Stimulated activated naive CD8-positive, alpha-beta T cell treated with anti-CD3 and anti-CD28 coated beads, Interleukin-15, Interleukin-2, amounts not matched to agents 100 ng/mL and 50 ng/mL, for 24 hours (primary cell): ENCODE measurements around the gene NTRK3.

ENCODE experiments used
- H3K27ac Mint-ChIP-seq: one replicate; pipeline ENCODE4 v1.8.0; 2021; ENCODE audit warnings: mild to moderate bottlenecking, mixed read lengths
- H3K27me3 Mint-ChIP-seq: one replicate; pipeline ENCODE4 v1.8.0; 2021; ENCODE audit warnings: mixed read lengths
- H3K36me3 Mint-ChIP-seq: one replicate; pipeline ENCODE4 v1.8.0; 2021; ENCODE audit warnings: low read depth, mixed read lengths
- H3K4me1 Mint-ChIP-seq: one replicate; pipeline ENCODE4 v1.8.0; 2021; ENCODE audit warnings: low read depth, mixed read lengths
- H3K4me3 Mint-ChIP-seq: one replicate; pipeline ENCODE4 v1.8.0; 2021; ENCODE audit warnings: mild to moderate bottlenecking, mixed read lengths
- H3K9me3 Mint-ChIP-seq: one replicate; pipeline ENCODE4 v1.8.0; 2021; ENCODE audit warnings: mixed read lengths

Gene NTRK3

DNA sequence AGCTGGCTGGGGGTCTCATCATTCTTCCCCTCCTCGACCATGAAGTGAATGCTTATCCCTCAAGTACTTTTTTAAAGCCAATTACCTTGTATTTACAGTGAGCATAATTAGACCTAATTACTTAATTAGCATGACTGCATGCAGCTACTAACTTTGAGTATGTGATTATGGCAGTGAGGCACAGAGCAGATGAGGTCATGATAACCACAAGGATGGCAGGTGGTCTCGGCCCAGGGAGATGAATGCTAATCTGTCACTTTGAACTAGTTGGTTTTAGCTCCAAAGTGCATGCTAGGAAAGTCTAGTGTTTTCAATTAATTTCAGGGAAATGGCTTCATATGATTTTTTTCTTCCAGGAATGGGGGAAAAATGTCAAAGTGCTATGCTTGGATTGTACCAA is 233.8 kb downstream of the NTRK3 start:
- no peaks in the 10 kb centered on the region for H3K27me3 Mint-ChIP-seq
- no peak overlapping the region for H3K27ac Mint-ChIP-seq
- H3K4me1 Mint-ChIP-seq: no peaks in the 10 kb centered on the region
- H3K9me3 Mint-ChIP-seq: no peaks in the 10 kb centered on the region
- no peak overlapping the region for H3K4me3 Mint-ChIP-seq
- no peaks in the 10 kb centered on the region for H3K36me3 Mint-ChIP-seq

DNA sequence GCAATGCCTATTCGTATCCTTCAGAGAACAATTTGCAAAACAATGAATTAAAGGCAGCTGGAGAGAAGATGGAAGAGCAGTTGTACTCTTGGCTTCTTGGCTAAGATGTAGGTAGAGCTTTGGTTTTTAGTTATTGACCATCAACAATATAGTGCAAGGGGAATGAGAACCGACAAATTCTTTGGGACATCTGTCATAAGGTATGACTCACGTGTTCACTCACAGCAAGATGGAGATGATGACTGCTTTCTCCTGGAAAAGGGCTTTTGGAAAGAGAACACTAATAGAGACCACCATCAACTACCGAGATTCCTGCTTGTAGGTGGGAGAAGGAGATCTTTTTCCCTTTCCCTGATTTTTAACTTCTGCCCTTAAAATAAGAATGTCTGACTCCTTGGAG is 234.9 kb downstream of the NTRK3 start:
- no peak overlapping the region for H3K27ac Mint-ChIP-seq
- no peaks in the 10 kb centered on the region for H3K9me3 Mint-ChIP-seq
- no peaks in the 10 kb centered on the region for H3K27me3 Mint-ChIP-seq
- no peak overlapping the region for H3K4me3 Mint-ChIP-seq
- H3K36me3 Mint-ChIP-seq: no peaks in the 10 kb centered on the region
- H3K4me1 Mint-ChIP-seq: no peaks in the 10 kb centered on the region

DNA sequence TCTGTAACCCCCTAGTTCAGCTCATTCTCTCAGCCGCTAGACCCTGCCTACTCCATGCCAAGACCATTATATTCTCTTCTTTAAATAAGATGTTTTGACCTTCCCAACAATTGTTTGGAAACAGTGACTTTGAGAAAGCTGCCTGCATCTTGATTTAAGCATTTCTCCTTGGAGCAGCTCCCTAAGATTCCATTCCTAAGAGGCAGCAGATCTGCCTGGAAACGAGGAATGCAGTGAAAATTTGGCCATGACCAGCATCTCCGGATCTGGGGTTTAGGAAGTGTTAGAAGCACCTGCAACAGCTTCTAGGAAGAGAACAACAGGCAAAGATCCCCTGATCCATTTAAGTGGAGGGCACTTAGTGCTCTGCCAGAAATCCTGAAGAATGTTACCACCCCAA is 235.7 kb downstream of the NTRK3 start:
- no peak overlapping the region for H3K27ac Mint-ChIP-seq
- no peaks in the 10 kb centered on the region for H3K9me3 Mint-ChIP-seq
- H3K36me3 Mint-ChIP-seq: no peaks in the 10 kb centered on the region
- no peaks in the 10 kb centered on the region for H3K4me1 Mint-ChIP-seq
- peaks cover under 1% of the 10 kb centered on the region for H3K27me3 Mint-ChIP-seq
- no peak overlapping the region for H3K4me3 Mint-ChIP-seq

DNA sequence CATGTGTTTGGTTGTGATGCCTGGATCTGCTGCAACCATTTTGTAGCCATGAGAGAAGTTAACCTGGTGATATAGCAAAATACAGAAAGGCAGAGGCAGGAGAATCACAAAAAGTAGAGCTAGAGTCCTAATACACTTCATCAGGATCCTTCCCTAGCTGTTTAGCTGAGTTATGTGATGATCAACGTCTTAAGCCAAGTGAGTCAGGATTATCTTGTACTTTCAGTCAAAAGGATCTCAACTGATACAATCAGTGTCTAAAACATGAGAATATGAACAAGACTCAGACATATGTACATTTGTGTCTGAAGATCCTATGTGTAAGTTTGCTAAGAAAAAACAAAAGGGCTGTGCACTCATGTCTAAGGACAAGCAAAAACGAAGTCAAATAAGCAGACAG is 236.9 kb downstream of the NTRK3 start:
- Mint-ChIP-seq H3K27ac (no peak overlapping the region), H3K36me3 (no peaks in the 10 kb centered on the region), H3K4me3 (no peak overlapping the region), H3K4me1 (no peaks in the 10 kb centered on the region), H3K27me3 (peaks cover 6% of the 10 kb centered on the region), H3K9me3 (no peaks in the 10 kb centered on the region)

DNA sequence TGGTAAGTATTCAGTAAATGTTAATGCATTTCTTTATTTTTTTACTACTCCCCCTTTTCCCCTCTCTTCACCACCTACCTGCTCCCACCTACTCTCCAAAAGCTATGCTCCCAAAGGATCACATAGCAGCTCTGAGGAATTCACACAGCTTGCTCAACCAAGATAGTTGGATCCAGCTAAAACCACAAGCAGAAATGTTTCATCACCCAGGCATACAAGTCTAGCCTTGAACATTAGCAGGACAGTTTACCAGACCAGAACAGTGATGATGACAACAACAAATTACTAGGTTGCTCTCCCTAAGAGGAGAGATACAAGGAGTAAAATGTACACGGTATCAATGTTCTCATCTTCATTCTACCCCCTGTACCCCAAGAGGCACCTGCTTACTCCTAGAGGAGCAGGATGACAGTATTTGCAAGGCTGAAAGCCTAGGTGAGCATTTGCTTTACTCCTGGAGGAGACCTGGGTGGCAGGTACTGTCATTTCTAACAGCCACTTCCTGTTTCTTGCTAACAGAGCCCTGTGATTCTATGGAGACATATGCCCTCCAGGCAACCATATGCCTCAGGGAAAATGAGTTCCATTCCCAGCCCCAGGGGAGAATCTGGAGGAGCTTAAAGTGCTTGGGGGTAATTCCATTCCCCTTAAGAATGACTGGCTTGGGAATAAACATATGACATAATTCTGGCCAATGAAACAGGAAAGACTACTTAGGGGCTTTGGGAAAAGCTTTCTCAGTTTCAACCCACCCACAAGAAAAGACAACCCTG is 237.5 kb downstream of the NTRK3 start:
- Mint-ChIP-seq H3K27me3 (peaks cover 6% of the 10 kb centered on the region), H3K27ac (no peak overlapping the region), H3K9me3 (no peaks in the 10 kb centered on the region), H3K36me3 (no peaks in the 10 kb centered on the region), H3K4me1 (no peaks in the 10 kb centered on the region), H3K4me3 (no peak overlapping the region)

DNA sequence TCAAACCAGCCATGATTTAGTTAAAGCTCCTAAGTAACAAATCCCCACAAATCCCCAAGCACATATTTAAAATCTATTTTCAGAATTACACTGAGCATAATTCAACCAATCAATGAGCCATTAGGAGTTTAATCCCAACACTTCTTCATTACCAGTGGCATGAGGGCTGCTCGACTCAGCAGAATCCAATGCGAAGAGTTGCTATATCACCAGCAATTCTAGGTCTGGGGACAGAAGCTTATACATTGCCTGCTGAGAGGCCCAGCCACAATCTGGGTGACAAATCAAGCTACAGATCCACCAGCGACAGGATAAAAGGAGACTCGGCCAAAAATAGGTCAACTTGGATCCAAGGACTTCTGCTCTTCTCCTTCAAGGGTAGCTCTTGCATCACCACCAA is 238.8 kb downstream of the NTRK3 start:
- H3K4me1 Mint-ChIP-seq: no peaks in the 10 kb centered on the region
- no peaks in the 10 kb centered on the region for H3K9me3 Mint-ChIP-seq
- H3K27ac Mint-ChIP-seq: no peak overlapping the region
- H3K4me3 Mint-ChIP-seq: no peak overlapping the region
- no peaks in the 10 kb centered on the region for H3K36me3 Mint-ChIP-seq
- peaks cover 6% of the 10 kb centered on the region for H3K27me3 Mint-ChIP-seq

DNA sequence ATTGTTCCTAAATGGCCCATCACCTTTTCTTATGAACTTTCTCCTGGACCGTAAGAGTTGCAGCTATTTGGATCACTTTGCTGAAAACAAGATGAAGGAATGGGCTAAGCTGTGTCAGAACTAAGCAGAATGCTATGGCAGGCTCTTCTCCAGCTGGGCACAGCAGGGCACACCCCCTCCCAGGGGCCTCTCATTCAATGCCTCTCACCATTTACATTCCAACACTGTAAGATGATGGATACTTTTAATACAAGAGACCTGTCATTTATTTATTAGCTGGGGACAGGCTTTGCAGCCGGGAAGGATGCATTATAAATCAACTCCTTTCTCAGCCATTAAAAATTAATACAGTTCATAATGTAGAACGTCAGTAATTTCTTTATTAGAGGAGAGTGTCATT is 240.1 kb downstream of the NTRK3 start:
- Mint-ChIP-seq H3K36me3 (no peaks in the 10 kb centered on the region), H3K4me1 (no peaks in the 10 kb centered on the region), H3K27ac (no peak overlapping the region), H3K27me3 (peaks cover 6% of the 10 kb centered on the region), H3K4me3 (no peak overlapping the region), H3K9me3 (no peaks in the 10 kb centered on the region)

DNA sequence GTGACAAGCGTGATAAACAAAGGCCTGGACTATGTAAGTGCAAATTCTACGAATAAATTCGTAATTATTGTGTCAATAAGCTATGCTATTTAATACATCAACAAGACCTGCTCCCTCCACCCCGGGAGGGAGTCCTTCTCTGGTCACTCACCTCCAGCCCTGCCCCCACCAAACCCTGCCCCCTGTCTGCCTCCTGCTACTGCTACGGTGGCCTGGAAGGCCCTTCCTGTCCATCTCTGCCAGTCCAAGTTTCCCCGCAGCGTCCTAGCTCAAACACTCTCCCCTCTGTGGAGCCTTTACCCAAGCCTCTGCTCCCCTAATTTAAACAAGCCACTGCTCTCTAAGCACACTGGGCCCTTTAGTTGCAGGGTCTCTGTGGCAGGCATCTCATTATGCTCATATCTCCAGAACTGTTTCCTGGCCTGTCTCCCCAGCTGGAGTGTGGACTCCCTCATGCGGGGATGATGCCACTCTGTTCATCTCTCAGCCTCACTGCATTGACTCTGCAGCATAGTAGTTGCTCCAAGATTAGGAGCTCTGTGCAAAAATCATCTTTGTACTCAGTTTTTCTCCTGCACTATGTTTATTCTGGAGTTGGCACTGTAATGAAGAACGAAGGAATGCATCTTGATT is 241.2 kb downstream of the NTRK3 start:
- peaks cover 6% of the 10 kb centered on the region for H3K27me3 Mint-ChIP-seq

DNA sequence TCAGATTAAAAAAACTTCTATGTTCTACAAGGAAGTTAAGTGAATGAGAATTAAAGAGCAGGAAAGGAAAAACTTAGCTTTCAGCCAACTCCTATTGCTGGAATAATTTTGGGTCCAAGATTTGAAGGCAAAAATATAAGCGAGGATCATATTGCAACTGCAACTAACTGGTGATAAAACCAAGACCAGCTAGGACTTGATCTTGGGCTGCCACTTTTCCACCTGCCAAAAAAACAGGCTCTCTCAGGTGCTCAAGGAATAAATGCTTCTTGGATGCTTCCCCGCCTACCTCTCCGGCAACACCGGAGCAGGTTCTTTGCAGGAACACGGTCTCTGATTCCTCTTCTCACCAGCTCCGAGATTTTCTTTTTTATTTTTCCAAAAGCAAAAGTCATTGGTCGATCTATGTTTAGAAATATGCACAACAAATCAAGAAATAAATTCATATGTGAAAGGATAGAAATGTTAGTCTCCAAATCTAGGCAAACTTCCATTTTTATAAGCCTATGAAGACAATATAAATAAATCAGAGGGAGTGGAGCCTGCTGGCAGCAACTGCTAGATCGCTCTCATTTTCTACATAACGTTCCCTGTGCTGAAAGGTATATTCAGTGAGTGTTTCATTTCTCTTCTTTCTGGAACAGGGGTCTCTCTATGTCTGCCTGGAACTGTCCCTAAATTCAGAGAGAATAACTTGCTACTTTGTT is 241.9 kb downstream of the NTRK3 start:
- no peak overlapping the region for H3K27ac Mint-ChIP-seq

More for the DNA sequence above, 241.2 kb downstream of the NTRK3 start:
- Mint-ChIP-seq H3K4me1 (no peaks in the 10 kb centered on the region), H3K27ac (no peak overlapping the region), H3K36me3 (no peaks in the 10 kb centered on the region), H3K9me3 (no peaks in the 10 kb centered on the region), H3K4me3 (no peak overlapping the region)

DNA sequence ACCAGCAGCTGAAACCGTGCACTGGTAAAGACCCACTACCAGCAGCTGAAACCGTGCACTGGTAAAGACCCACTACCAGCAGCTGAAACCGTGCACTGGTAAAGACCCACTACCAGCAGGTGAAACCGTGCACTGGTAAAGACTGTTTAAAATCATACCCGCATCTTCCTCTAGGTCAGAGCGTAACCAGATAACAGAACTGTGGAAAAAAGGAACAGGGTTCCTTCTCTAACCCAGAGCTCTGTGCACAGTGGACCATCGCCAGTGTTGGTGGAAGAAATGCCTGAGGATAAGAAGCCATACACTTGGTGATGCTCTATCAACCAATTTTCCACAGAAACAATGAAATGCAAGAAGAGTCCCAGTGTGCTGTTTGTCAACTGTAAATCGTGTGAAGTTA is 243.4 kb downstream of the NTRK3 start:
- H3K4me1 Mint-ChIP-seq: no peaks in the 10 kb centered on the region

More for the DNA sequence above, 241.9 kb downstream of the NTRK3 start:
- no peaks in the 10 kb centered on the region for H3K36me3 Mint-ChIP-seq
- no peaks in the 10 kb centered on the region for H3K4me1 Mint-ChIP-seq
- H3K27me3 Mint-ChIP-seq: peaks cover 6% of the 10 kb centered on the region
- H3K4me3 Mint-ChIP-seq: no peak overlapping the region
- H3K9me3 Mint-ChIP-seq: no peaks in the 10 kb centered on the region

DNA sequence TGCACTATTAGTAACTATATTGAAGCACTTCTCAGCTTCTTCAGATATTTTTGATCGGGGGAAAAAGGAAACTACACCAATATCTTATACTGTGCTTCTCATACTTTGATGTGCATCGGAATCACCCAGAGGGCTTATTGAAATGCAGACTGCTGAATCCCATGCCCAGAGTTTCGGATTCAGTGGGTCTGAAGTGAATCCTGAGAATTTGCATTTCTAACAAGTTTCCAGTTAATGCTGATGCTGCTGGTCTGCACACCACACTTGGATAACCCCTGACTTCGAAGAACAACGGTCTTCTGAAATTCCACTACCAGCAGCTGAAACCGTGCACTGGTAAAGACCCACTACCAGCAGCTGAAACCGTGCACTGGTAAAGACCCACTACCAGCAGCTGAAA is 243.9 kb downstream of the NTRK3 start:
- no peaks in the 10 kb centered on the region for H3K36me3 Mint-ChIP-seq
- H3K27me3 Mint-ChIP-seq: peaks cover 6% of the 10 kb centered on the region
- no peaks in the 10 kb centered on the region for H3K9me3 Mint-ChIP-seq
- H3K27ac Mint-ChIP-seq: no peak overlapping the region
- H3K4me1 Mint-ChIP-seq: no peaks in the 10 kb centered on the region
- no peak overlapping the region for H3K4me3 Mint-ChIP-seq

More for the DNA sequence above, 243.4 kb downstream of the NTRK3 start:
- Mint-ChIP-seq H3K9me3 (no peaks in the 10 kb centered on the region), H3K36me3 (no peaks in the 10 kb centered on the region), H3K4me3 (no peak overlapping the region), H3K27me3 (peaks cover 6% of the 10 kb centered on the region), H3K27ac (no peak overlapping the region)

DNA sequence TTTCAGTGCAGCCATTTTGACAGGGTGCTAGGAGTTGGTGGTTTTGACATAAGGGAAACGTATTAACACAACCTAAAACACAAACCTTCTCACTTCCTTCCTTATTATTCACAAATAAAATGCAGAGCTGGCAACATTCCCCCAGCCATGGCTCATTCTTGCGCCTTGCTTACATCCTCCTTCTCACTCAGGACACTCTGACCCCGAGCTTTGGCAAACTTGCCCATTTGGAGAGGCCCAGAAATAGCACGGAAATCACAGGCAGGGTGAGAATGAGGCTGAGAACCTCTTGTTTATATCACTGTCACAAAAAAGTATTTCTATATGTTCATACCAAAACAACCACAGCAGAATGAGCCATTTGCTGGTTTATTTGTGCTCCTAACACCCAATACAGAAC is 244.3 kb downstream of the NTRK3 start:
- no peaks in the 10 kb centered on the region for H3K36me3 Mint-ChIP-seq
- peaks cover 6% of the 10 kb centered on the region for H3K27me3 Mint-ChIP-seq
- no peaks in the 10 kb centered on the region for H3K4me1 Mint-ChIP-seq
- H3K27ac Mint-ChIP-seq: no peak overlapping the region
- no peaks in the 10 kb centered on the region for H3K9me3 Mint-ChIP-seq
- no peak overlapping the region for H3K4me3 Mint-ChIP-seq

DNA sequence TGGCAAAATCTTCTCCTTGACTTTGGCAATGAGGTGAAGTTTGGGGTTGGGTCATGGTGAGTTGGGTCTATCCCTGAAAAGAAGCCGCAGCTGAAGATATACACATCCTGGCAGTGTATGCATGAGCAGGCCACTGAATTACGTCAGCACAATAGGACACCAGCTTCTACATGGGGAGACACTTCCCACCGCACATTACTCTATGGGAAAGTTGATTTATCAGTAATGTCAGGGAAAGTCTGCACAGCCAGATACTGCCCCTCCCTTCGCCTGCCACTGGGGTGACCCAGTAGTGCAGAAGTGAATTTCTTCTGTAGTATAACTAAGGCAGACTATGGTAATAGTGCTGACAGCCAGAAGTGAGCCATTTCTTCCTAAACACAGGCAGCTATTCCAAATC is 245.0 kb downstream of the NTRK3 start:
- Mint-ChIP-seq H3K27ac (no peak overlapping the region), H3K36me3 (no peaks in the 10 kb centered on the region), H3K27me3 (peaks cover 6% of the 10 kb centered on the region), H3K4me1 (no peaks in the 10 kb centered on the region), H3K4me3 (no peak overlapping the region), H3K9me3 (no peaks in the 10 kb centered on the region)

DNA sequence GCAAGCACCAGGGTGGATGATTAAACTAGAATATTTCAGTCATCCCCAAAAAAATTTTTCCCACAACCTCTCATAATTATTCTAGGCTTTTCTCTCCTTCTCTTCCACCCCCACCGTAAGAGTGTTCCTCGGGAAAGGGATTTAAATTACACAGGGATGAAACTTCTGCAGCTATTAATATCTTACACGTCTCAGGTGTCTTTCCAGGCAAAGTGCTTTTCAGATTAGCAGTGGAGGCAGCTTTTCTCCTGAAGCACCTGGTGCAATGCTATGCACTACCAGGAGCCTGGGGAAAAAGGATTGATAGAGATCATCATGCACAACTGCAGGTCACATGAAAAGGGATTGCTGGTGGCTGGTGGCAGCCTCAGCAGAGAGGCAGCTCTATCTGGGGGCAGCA is 250.4 kb downstream of the NTRK3 start:
- Mint-ChIP-seq H3K27ac (no peak overlapping the region), H3K4me1 (no peaks in the 10 kb centered on the region), H3K36me3 (no peaks in the 10 kb centered on the region), H3K9me3 (peaks cover 4% of the 10 kb centered on the region), H3K27me3 (no peaks in the 10 kb centered on the region), H3K4me3 (no peak overlapping the region)

DNA sequence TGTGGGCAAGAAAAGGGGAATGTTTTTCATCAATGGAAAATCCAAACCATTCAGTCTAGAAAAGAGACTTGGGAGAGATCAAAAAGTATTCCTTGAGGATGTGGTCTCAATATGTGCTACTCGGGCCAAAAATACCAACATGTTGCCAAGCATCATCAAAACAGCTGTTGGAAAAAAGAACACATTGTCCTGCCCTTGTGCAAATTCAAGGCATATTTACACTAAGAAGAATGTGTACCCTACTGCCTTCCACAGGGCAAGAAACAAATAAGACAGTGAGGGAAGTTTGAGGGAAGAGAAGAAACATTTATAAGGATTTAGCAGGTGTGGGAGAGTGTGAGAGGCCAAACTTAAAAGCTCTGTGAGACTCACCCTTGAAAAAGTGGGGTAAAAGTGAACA is 252.1 kb downstream of the NTRK3 start:
- Mint-ChIP-seq H3K36me3 (no peaks in the 10 kb centered on the region), H3K4me1 (no peaks in the 10 kb centered on the region), H3K9me3 (peaks cover 4% of the 10 kb centered on the region), H3K27ac (no peak overlapping the region), H3K4me3 (no peak overlapping the region), H3K27me3 (no peaks in the 10 kb centered on the region)
